Activated CD4-positive, alpha-beta memory T cell treated with anti-CD3 and anti-CD28 coated beads for 36 hours (primary cell): ENCODE measurements around the gene SLC66A2. TPM values are rescaled to one million over a fixed set of nuclear protein-coding genes. Genes with fewer than 3 reads are reported as not detected.

Experiments used
- CTCF ChIA-PET: fragments of 350-600 bp; sonication (Branson Sonifier 250); formaldehyde crosslinking; loops from one replicate; lab custom pipeline; 2021; ENCODE audit warnings: antibody characterized with exemption, inconsistent platforms; lab: Charles Lee
- POLR2A ChIA-PET: fragments of 350-600 bp; sonication (Branson Sonifier 250); formaldehyde crosslinking; loops from one replicate; lab custom pipeline; 2021; ENCODE audit warnings: antibody characterized with exemption; lab: Charles Lee
- DNase-seq: peaks from one replicate; pipeline ENCODE4 v3.0.0-alpha.2; 2020
- H3K27ac Mint-ChIP-seq: one replicate; pipeline ENCODE4 v1.8.0; 2021; ENCODE audit warnings: mixed read lengths
- H3K27me3 Mint-ChIP-seq: one replicate; pipeline ENCODE4 v1.8.0; 2021; ENCODE audit warnings: mixed read lengths
- H3K36me3 Mint-ChIP-seq: one replicate; pipeline ENCODE4 v1.8.0; 2021; ENCODE audit warnings: mixed read lengths
- H3K4me1 Mint-ChIP-seq: one replicate; pipeline ENCODE4 v1.8.0; 2021; ENCODE audit warnings: low read depth, mixed read lengths
- H3K4me3 Mint-ChIP-seq: one replicate; pipeline ENCODE4 v1.8.0; 2021; ENCODE audit warnings: mild to moderate bottlenecking, mixed read lengths
- H3K9me3 Mint-ChIP-seq: one replicate; pipeline ENCODE4 v1.8.0; 2021; ENCODE audit warnings: mixed read lengths
- intact Hi-C: fragments of 100-400 bp; cut with micrococcal nuclease; formaldehyde crosslinking; loops from one replicate; pipeline ENCODE4 v1.15.1; 2023
- total RNA-seq, 2 experiments: library from RNA; stranded (reverse); gene quantifications; one replicate each; pipeline ENCODE4 v1.2.3, GENCODE V29; 2021

SLC66A2 gene
- total RNA-seq, 2 experiments from 2014 or later: 27.2 to 29.5 TPM

GRCh38 chr18:79956276-79956675, 4.8 kb upstream of the SLC66A2 start:
- ChIA-PET POLR2A (no interaction called here), CTCF (no interaction called here)
- DNase-seq: no peak
- no peak overlapping the region for H3K27ac Mint-ChIP-seq
- no peak overlapping the region for H3K4me3 Mint-ChIP-seq
- no peaks in the 10 kb centered on the region for H3K27me3 Mint-ChIP-seq
- H3K9me3 Mint-ChIP-seq: no peaks in the 10 kb centered on the region
- peaks cover 20% of the 10 kb centered on the region for H3K4me1 Mint-ChIP-seq
- intact Hi-C loops: no loop called here
- no peaks in the 10 kb centered on the region for H3K36me3 Mint-ChIP-seq

DNA sequence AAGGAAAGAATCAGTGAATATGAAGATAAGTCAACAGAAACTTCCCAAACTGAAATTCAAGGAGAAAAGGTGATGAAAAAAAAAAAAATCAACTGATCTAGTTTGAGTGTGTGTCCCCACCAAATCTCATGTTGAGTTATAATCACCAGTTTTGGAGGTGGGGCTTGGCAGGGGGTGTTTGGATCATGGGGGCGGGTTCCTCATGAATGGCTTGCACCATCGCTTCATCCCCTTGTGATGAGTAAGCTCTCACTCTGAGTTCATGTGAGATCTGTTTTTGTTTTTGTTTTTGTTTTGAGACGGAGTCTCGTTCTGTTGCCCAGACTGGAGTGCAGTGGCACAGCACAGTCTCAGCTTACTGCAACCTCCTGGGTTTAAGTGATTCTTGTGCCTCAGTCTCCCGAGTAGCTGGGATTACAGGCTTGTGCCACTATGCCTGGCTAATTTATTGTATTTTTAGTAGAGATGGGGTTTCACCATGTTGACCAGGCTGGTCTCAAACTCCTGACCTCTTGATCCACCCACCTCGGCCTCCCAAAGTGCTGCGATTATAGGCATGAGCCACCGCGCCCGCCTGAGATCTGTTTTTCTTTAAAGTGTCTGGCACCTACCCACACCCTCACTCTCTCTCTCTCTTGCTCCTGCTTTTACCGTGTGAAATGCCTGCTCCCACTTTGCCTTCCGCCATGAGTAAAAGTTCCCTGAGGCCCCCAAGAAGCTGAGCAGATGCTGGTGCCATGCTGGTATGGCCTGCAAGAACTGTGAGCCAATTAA, 4.0 kb upstream of the SLC66A2 start:
- ChIA-PET POLR2A (no interaction called here), CTCF (no interaction called here)
- DNase-seq: peak; percentile 60
- Mint-ChIP-seq H3K27ac (no peak overlapping the region), H3K36me3 (no peaks in the 10 kb centered on the region), H3K9me3 (no peaks in the 10 kb centered on the region), H3K27me3 (no peaks in the 10 kb centered on the region), H3K4me1 (peaks cover 18% of the 10 kb centered on the region), H3K4me3 (no peak overlapping the region)
- intact Hi-C loops: no loop called here

DNA sequence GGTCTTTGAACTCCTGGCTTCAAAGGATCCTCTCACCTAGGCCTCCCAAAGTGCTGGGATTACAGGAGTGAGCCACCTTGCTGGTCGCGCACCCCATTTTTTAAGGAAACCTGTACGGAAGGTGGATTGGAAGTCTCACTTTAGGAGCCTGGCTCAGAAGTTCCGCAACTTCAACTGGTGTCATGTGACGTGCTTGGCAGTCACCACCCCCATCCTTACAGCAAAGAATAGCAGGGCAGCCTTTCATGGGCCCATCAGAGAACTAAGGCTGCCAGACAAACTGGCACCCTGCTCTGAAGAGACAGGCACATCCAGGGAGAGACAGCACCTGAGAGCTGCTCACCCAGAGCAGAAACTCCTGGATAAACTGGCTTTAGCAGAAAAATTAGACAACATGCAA, 3.3 kb upstream of the SLC66A2 start:
- H3K9me3 Mint-ChIP-seq: no peaks in the 10 kb centered on the region
- H3K4me1 Mint-ChIP-seq: peaks cover 18% of the 10 kb centered on the region
- no peak for DNase-seq
- ChIA-PET POLR2A (no interaction called here), CTCF (interaction anchor here (0.9 to 1.6 kb wide), 2 partner anchors 8 to 10 kb away, joined by 4 to 5 read pairs; partner anchors contain the start of gene HSBP1L1)
- peaks cover under 1% of the 10 kb centered on the region for H3K36me3 Mint-ChIP-seq
- intact Hi-C loops: no loop called here
- H3K27me3 Mint-ChIP-seq: no peaks in the 10 kb centered on the region
- no peak overlapping the region for H3K4me3 Mint-ChIP-seq
- H3K27ac Mint-ChIP-seq: no peak overlapping the region

GRCh38 chr18:79953971-79954651, 2.7 kb upstream of the SLC66A2 start:
- no peaks in the 10 kb centered on the region for H3K27me3 Mint-ChIP-seq
- no peak overlapping the region for H3K27ac Mint-ChIP-seq
- H3K4me3 Mint-ChIP-seq: no peak overlapping the region
- POLR2A ChIA-PET: no interaction called here
- CTCF ChIA-PET: interaction anchor here (0.9 to 1.6 kb wide), 2 partner anchors 9 to 10 kb away, joined by 4 to 5 read pairs; partner anchors contain the start of gene HSBP1L1
- H3K9me3 Mint-ChIP-seq: no peaks in the 10 kb centered on the region
- DNase-seq: peak; percentile 54
- H3K36me3 Mint-ChIP-seq: peaks cover 3% of the 10 kb centered on the region
- peaks cover 22% of the 10 kb centered on the region for H3K4me1 Mint-ChIP-seq
- intact Hi-C loops: no loop called here

GRCh38 chr18:79952996-79953559, 1.6 kb upstream of the SLC66A2 start:
- Mint-ChIP-seq H3K9me3 (no peaks in the 10 kb centered on the region), H3K27ac (no peak overlapping the region), H3K36me3 (peaks cover 9% of the 10 kb centered on the region), H3K4me1 (peaks cover 29% of the 10 kb centered on the region), H3K4me3 (no peak overlapping the region), H3K27me3 (no peaks in the 10 kb centered on the region)
- intact Hi-C loops: no loop called here
- CTCF ChIA-PET: interaction anchor here (1.6 kb wide), 1 partner anchor 11 kb away, joined by 5 read pairs; the partner anchor contains the start of gene HSBP1L1
- POLR2A ChIA-PET: no interaction called here
- no peak for DNase-seq

DNA sequence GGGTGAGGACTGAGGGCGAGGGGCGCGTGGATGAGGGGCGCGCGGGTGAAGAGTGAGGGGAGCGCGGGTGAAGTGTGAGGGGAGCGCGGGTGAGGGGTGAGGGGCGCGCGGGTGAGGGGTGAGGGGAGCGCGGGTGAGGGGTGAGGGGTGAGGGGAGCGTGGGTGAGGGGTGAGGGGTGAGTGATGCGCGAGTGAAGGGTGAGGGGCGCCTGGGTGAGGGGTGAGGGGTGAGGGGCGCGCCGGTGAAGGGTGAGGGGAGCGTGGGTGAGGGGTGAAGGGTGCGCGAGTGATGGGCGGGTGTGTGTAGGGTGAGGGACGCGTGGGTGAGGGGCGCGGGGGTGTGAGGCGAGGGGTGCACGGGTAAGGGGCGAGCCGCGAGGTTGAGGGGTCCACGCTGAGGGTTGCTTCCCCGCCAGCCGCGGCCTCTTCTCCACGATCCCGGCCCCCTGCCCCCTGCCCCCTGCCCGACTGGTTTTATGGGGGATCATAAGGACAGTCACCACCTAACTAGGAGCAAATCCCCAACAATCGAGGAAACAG, 1.1 kb upstream of the SLC66A2 start:
- H3K27me3 Mint-ChIP-seq: no peaks in the 10 kb centered on the region
- H3K9me3 Mint-ChIP-seq: no peaks in the 10 kb centered on the region
- H3K27ac Mint-ChIP-seq: no peak overlapping the region
- H3K4me1 Mint-ChIP-seq: peaks cover 29% of the 10 kb centered on the region
- no peak for DNase-seq
- peaks cover 9% of the 10 kb centered on the region for H3K36me3 Mint-ChIP-seq
- ChIA-PET CTCF (no interaction called here), POLR2A (interaction anchor here (1.1 to 2.3 kb wide), 3 partner anchors 10 to 35 kb away, joined by 3 to 12 read pairs (median 8); partner anchors contain the start of genes HSBP1L1 and TXNL4A)
- H3K4me3 Mint-ChIP-seq: no peak overlapping the region
- intact Hi-C loops: no loop called here

- intact Hi-C loops: loop anchor here (1.0 to 2.0 kb wide), 6 partner anchors 13 to 271 kb away; partner anchors contain the start of genes ADNP2, CTDP1, RBFA and TXNL4A
- peak; percentile 30 for DNase-seq
- Mint-ChIP-seq H3K27me3 (no peaks in the 10 kb centered on the region), H3K4me3 (peak overlapping the region; percentile 79), H3K27ac (peak overlapping the region; percentile 42), H3K4me1 (peaks cover 37% of the 10 kb centered on the region), H3K36me3 (peaks cover 9% of the 10 kb centered on the region), H3K9me3 (no peaks in the 10 kb centered on the region)
- ChIA-PET CTCF (interaction anchor here (1.0 to 1.2 kb wide), 3 partner anchors 13 to 37 kb away, joined by 3 to 4 read pairs (median 4); no protein-coding TSS in a partner anchor), POLR2A (interaction anchor here (1.6 to 2.3 kb wide), 3 partner anchors 11 to 37 kb away, joined by 4 to 12 read pairs (median 8); partner anchors contain the start of genes HSBP1L1 and TXNL4A)
Measured at GRCh38 chr18:79950515-79951341, 725 bp downstream of the SLC66A2 start.

- Mint-ChIP-seq H3K36me3 (peaks cover 9% of the 10 kb centered on the region), H3K9me3 (no peaks in the 10 kb centered on the region), H3K4me1 (peaks cover 40% of the 10 kb centered on the region), H3K4me3 (peak overlapping the region; percentile 79), H3K27ac (peak overlapping the region; percentile 42), H3K27me3 (no peaks in the 10 kb centered on the region)
- no peak for DNase-seq
- intact Hi-C loops: loop anchor here (2.0 kb wide), 3 partner anchors 39 to 159 kb away; partner anchors contain the start of genes ADNP2 and TXNL4A
- CTCF ChIA-PET: no interaction called here
- POLR2A ChIA-PET: interaction anchor here (0.7 to 1.7 kb wide), 2 partner anchors 12 to 84 kb away, joined by 4 to 6 read pairs; no protein-coding TSS in a partner anchor
Measured at GRCh38 chr18:79949697-79950487, 1.6 kb downstream of the SLC66A2 start.

DNA sequence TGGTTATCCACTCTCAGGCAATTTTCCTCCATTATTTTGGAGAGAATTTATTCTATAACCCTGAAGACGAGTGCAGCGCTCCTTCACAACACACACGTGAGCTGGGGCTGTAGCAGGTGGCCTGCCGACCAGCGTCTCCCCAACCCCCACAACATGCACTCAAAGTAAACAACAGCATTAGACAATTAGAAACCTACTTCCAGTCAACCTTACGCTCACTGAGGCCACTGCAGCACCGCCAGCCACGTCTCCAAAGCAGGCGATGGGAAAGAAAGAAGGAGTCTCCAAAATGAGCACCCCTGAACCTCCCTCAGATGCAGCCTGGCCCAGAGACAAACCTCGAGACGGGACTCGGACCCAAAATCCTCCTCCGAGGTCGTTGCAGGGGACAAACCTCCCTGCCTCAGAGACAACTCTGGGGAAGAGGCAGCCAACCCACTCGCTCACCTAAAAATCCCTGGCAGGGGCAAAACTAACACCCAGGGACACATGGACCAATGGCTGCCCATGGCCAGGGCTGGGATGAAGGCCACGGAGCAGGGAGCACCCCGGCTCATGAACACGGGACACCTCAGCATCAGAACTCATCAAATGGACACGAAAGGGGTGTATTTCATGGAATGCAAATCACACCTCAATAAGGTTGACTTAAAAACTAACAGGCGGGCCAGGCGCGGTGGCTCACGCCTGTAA, 2.6 kb downstream of the SLC66A2 start:
- no peak for DNase-seq
- no peaks in the 10 kb centered on the region for H3K27me3 Mint-ChIP-seq
- CTCF ChIA-PET: no interaction called here
- no peak overlapping the region for H3K27ac Mint-ChIP-seq
- intact Hi-C loops: no loop called here
- peaks cover 44% of the 10 kb centered on the region for H3K4me1 Mint-ChIP-seq
- POLR2A ChIA-PET: no interaction called here
- no peaks in the 10 kb centered on the region for H3K9me3 Mint-ChIP-seq
- peaks cover 9% of the 10 kb centered on the region for H3K36me3 Mint-ChIP-seq
- peak overlapping the region; percentile 79 for H3K4me3 Mint-ChIP-seq

DNA sequence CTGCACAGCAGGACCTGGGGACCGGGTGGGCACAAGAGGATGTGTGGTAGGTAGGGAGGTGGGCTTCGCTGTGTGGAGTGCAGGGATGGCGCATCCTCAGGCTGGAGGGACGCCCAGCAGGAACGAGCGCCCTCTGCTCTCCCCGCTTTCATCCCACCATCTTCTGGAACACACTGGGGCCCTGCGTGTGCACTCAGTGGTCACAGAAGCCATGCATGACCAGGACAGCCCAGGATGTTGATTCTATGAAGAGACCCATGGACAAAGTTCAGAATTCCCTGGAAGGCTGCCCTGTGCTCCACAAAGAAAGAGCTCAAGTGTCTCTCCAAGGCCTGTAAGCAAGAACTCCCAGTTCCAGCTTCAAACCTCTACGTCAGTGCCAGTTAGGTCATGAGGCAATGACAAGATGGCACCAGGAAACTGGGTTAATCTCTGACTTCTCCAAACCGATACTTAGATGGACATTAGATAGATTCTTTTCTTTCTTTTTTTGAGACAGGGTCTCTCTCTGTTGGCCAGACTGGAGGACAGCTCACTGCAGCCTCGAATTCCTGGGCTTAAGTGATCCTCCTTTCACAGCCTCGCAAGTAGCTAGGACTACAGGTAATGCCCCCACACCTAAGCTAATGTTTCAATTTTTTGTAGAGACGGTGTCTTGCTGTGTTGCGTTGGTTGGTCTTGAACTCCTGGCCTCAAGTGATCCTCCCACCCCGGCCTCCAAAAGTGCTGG, 3.4 kb downstream of the SLC66A2 start:
- intact Hi-C loops: no loop called here

More for the DNA sequence above, 3.4 kb downstream of the SLC66A2 start:
- Mint-ChIP-seq H3K9me3 (no peaks in the 10 kb centered on the region), H3K4me3 (no peak overlapping the region), H3K27me3 (no peaks in the 10 kb centered on the region), H3K36me3 (peaks cover 9% of the 10 kb centered on the region), H3K4me1 (peaks cover 44% of the 10 kb centered on the region), H3K27ac (no peak overlapping the region)
- DNase-seq: no peak
- POLR2A ChIA-PET: no interaction called here
- CTCF ChIA-PET: no interaction called here
